ENCODE data around the gene NAV3.

NAV3 gene

DNA sequence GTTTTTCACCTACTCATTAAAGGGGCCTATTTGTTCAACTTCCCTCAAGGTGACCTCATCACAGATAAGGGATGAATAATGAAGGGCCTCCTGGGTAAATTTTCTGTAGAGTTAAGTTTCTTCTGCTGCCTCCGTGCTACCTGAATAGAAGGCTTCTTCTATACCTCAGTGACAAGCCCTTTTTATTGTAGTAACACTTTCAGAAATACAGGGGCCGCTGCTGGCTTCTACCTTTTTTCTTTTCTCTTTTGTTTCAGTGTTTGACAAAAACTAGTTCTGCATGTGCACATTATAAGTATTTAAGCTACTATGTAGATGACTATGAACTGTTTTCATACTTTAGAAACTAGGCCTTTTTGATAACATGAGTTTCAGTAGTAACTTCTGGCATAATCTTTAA is 207.0 kb downstream of the NAV3 start:
- no peak overlapping the region for H3K27ac ChIP-seq (replicated peaks)
- DNase-seq (ENCODE audit: low read depth in 1 of 2, low spot score in 1 of 2): no peak

GRCh38 chr12:78038541-78038940 is 207.8 kb downstream of the NAV3 start:
- TF ChIP-seq, protein P1, sequence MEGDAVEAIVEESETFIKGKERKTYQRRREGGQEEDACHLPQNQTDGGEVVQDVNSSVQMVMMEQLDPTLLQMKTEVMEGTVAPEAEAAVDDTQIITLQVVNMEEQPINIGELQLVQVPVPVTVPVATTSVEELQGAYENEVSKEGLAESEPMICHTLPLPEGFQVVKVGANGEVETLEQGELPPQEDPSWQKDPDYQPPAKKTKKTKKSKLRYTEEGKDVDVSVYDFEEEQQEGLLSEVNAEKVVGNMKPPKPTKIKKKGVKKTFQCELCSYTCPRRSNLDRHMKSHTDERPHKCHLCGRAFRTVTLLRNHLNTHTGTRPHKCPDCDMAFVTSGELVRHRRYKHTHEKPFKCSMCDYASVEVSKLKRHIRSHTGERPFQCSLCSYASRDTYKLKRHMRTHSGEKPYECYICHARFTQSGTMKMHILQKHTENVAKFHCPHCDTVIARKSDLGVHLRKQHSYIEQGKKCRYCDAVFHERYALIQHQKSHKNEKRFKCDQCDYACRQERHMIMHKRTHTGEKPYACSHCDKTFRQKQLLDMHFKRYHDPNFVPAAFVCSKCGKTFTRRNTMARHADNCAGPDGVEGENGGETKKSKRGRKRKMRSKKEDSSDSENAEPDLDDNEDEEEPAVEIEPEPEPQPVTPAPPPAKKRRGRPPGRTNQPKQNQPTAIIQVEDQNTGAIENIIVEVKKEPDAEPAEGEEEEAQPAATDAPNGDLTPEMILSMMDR (IDR thresholded peaks at IDR 0.05; ENCODE audit: insufficient read depth, low read length): no peak
- no peak for TF ChIP-seq SPI1 (IDR thresholded peaks at IDR 0.05; ENCODE audit: borderline replicate concordance, low read depth)
- no peak for DNase-seq (ENCODE audit: low read depth in 1 of 2, low spot score in 1 of 2)
- no peaks in the 10 kb centered on the region for H3K27me3 ChIP-seq (ENCODE audit: insufficient read depth, poor library complexity, severe bottlenecking)

More for the DNA sequence above, 207.0 kb downstream of the NAV3 start:
- TF ChIP-seq SPI1 (IDR thresholded peaks at IDR 0.05; ENCODE audit: borderline replicate concordance, low read depth) (no peak), POLR2AphosphoS5 (IDR thresholded peaks at IDR 0.05; ENCODE audit: low read depth) (no peak), GABPA (IDR thresholded peaks at IDR 0.05; ENCODE audit: low read depth) (no peak)
- TF ChIP-seq, protein P1 (IDR thresholded peaks at IDR 0.05; ENCODE audit: insufficient read depth, low read length): no peak
- TF ChIP-seq, protein P2, sequence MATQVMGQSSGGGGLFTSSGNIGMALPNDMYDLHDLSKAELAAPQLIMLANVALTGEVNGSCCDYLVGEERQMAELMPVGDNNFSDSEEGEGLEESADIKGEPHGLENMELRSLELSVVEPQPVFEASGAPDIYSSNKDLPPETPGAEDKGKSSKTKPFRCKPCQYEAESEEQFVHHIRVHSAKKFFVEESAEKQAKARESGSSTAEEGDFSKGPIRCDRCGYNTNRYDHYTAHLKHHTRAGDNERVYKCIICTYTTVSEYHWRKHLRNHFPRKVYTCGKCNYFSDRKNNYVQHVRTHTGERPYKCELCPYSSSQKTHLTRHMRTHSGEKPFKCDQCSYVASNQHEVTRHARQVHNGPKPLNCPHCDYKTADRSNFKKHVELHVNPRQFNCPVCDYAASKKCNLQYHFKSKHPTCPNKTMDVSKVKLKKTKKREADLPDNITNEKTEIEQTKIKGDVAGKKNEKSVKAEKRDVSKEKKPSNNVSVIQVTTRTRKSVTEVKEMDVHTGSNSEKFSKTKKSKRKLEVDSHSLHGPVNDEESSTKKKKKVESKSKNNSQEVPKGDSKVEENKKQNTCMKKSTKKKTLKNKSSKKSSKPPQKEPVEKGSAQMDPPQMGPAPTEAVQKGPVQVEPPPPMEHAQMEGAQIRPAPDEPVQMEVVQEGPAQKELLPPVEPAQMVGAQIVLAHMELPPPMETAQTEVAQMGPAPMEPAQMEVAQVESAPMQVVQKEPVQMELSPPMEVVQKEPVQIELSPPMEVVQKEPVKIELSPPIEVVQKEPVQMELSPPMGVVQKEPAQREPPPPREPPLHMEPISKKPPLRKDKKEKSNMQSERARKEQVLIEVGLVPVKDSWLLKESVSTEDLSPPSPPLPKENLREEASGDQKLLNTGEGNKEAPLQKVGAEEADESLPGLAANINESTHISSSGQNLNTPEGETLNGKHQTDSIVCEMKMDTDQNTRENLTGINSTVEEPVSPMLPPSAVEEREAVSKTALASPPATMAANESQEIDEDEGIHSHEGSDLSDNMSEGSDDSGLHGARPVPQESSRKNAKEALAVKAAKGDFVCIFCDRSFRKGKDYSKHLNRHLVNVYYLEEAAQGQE (IDR thresholded peaks at IDR 0.05; ENCODE audit: insufficient replicate concordance, low read depth): no peak
- Histone ChIP-seq H3K4me3 (replicated peaks; ENCODE audit: insufficient read depth, low read length) (no peak overlapping the region), H3K27me3 (ENCODE audit: insufficient read depth, poor library complexity, severe bottlenecking) (no peaks in the 10 kb centered on the region)

GRCh38 chr12:78038986-78039385 is 208.3 kb downstream of the NAV3 start:
- no peak overlapping the region for H3K27ac ChIP-seq (replicated peaks)
- H3K27me3 ChIP-seq (ENCODE audit: insufficient read depth, poor library complexity, severe bottlenecking): no peaks in the 10 kb centered on the region
- TF ChIP-seq SPI1 (IDR thresholded peaks at IDR 0.05; ENCODE audit: borderline replicate concordance, low read depth) (no peak), POLR2AphosphoS5 (IDR thresholded peaks at IDR 0.05; ENCODE audit: low read depth) (no peak), GABPA (IDR thresholded peaks at IDR 0.05; ENCODE audit: low read depth) (no peak)
- TF ChIP-seq, protein P2 (IDR thresholded peaks at IDR 0.05; ENCODE audit: insufficient replicate concordance, low read depth): no peak
- TF ChIP-seq, protein P1 (IDR thresholded peaks at IDR 0.05; ENCODE audit: insufficient read depth, low read length): no peak
- H3K4me3 ChIP-seq (replicated peaks; ENCODE audit: insufficient read depth, low read length): no peak overlapping the region
- DNase-seq (ENCODE audit: low read depth in 1 of 2, low spot score in 1 of 2): no peak

More at GRCh38 chr12:78038541-78038940, 207.8 kb downstream of the NAV3 start:
- Histone ChIP-seq H3K27ac (replicated peaks) (no peak overlapping the region), H3K4me3 (replicated peaks; ENCODE audit: insufficient read depth, low read length) (no peak overlapping the region)

GRCh38 chr12:78040111-78040510 is 209.4 kb downstream of the NAV3 start:
- H3K27me3 ChIP-seq (ENCODE audit: insufficient read depth, poor library complexity, severe bottlenecking): no peaks in the 10 kb centered on the region

More at GRCh38 chr12:78040111-78040510, 209.4 kb downstream of the NAV3 start:
- TF ChIP-seq POLR2AphosphoS5 (IDR thresholded peaks at IDR 0.05; ENCODE audit: low read depth): no peak
- TF ChIP-seq GABPA (IDR thresholded peaks at IDR 0.05; ENCODE audit: low read depth): no peak
- TF ChIP-seq, protein P1 (IDR thresholded peaks at IDR 0.05; ENCODE audit: insufficient read depth, low read length): no peak
- no peak for TF ChIP-seq SPI1 (IDR thresholded peaks at IDR 0.05; ENCODE audit: borderline replicate concordance, low read depth)
- TF ChIP-seq, protein P2 (IDR thresholded peaks at IDR 0.05; ENCODE audit: insufficient replicate concordance, low read depth): no peak
- H3K4me3 ChIP-seq (replicated peaks; ENCODE audit: insufficient read depth, low read length): no peak overlapping the region
- H3K27ac ChIP-seq (replicated peaks): no peak overlapping the region
- DNase-seq (ENCODE audit: low read depth in 1 of 2, low spot score in 1 of 2): no peak

Measured in HL-60 (cell line).